Measurements from ENCODE around the gene MKNK2.
A peak's percentile ranks its signal among the peaks of the same experiment; 100 is the strongest.

MKNK2 gene

GRCh38 chr19:2044709-2045500, 6.1 kb downstream of the MKNK2 start:
- peak overlapping the region; percentile 91 for H3K27ac Mint-ChIP-seq
- H3K9me3 Mint-ChIP-seq, result no peaks in the 10 kb centered on the region
- ATAC-seq, result no peak
- H3K4me1 Mint-ChIP-seq, result peaks cover 66% of the 10 kb centered on the region
- no peak overlapping the region for H3K4me3 Mint-ChIP-seq
- peaks cover 100% of the 10 kb centered on the region for H3K36me3 Mint-ChIP-seq
- no peak for DNase-seq (ENCODE audit: low spot score in 2 of 2)

- Mint-ChIP-seq H3K27ac (peak overlapping the region; percentile 91), H3K4me1 (peaks cover 64% of the 10 kb centered on the region), H3K36me3 (peaks cover 100% of the 10 kb centered on the region), H3K4me3 (peak overlapping the region; percentile 72), H3K9me3 (no peaks in the 10 kb centered on the region)
- DNase-seq (ENCODE audit: low spot score in 2 of 2) (no peak), ATAC-seq (no peak)
Observed at GRCh38 chr19:2043961-2044708, 6.9 kb downstream of the MKNK2 start.

DNA sequence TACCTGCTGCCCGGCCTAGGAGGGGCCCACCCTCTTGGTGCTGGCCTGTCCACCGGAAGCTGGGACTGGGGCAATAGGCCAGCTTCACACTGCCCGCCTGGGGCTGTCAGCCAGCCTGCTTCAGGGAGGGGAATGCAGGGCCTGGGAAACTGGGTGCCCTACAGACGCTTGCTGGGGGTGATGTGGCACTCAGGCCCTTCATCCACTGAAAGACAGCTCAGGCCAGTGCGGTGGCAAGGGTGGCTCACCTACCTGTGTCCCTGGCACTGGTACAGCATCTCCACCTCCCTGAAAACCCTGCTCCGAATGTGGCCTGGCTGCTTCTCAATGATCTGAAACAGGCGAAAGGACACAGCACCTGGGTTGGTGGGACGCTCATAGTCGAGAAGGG, 7.8 kb downstream of the MKNK2 start:
- no peak for DNase-seq (ENCODE audit: low spot score in 2 of 2)
- ATAC-seq, result no peak
- Mint-ChIP-seq H3K4me3 (peak overlapping the region; percentile 72), H3K27ac (peak overlapping the region; percentile 91), H3K36me3 (peaks cover 100% of the 10 kb centered on the region), H3K9me3 (no peaks in the 10 kb centered on the region), H3K4me1 (peaks cover 57% of the 10 kb centered on the region)

DNA sequence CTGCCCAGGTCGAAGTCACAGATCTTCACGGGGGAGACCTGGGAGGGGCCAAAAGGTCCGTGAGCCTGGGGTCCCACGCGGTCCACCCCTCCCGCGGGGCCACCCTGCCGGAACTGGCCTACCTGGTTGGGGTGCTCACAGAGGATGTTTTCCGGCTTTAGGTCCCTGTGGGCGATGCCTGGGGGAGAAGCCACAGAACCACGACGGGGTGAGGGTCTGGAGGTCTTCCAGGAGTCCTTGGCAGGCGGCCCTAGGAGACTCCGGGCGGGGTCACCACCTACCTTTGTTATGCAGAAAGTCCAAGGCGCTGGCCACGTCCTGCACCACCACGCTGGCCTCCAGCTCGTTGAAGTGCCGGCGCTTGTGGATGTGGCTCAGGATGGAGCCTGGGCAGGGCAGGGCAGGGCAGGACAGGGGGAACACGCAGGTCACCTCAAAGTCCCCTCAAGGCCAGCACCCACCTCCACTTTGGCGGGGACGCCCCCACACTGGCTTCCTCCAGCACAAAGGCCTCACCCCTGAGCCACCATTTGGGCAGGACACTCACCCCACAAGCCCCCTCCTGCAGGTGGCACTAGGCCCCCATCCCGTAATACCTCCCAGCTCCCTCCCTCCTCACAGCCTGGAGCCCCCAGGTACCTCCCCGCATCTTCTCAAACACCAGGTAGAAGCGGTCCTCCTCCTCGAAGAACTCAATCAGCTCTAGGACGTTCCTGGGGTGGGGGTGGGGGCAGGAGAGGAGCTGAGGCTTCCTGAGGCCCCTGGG, 8.4 kb downstream of the MKNK2 start:
- Mint-ChIP-seq H3K27ac (peak overlapping the region; percentile 91), H3K36me3 (peaks cover 100% of the 10 kb centered on the region), H3K4me3 (peak overlapping the region; percentile 72), H3K9me3 (no peaks in the 10 kb centered on the region), H3K4me1 (peaks cover 51% of the 10 kb centered on the region)
- DNase-seq (ENCODE audit: low spot score in 2 of 2), result no peak
- no peak for ATAC-seq

DNA sequence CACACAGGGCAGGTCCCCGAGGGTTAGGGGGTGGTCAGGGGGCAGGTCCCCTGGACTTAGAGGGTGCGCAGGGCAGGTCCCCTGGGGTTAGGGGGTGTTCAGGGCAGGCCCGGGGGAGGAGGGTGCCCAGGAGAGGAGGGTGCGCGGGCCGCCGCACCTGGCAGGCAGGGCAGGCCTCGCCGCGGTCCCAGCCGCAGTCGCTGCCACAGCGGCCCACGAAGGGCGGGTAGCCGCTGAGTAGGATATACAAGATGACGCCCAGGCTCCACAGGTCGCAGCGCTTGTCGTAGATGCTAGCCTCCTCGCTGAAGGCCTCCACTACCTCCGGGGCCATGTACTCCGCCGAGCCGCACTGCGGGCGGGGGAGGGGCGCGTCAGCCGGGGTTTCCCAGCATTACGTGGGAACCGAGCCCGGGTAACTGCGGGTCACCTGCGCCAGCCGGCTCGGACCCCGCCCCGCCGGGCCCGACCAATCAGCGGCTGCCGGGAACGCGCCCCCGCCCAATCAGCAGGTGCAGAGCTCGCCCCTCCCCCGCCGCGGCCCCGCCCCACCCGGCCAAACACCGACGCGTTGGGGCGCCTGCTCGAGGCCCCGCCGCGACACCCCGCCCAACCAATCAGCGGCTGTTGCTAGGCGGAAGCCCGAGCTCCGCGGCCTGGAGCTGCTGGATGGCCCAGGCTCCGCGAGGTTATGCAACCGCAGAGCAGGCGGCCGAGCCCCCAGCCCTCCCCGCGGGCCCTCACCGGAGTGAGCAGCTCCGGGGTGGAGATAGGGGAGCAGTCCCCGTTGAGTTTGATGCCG, 9.2 kb downstream of the MKNK2 start:
- peak overlapping the region; percentile 91 for H3K27ac Mint-ChIP-seq
- no peaks in the 10 kb centered on the region for H3K9me3 Mint-ChIP-seq
- H3K36me3 Mint-ChIP-seq, result peaks cover 100% of the 10 kb centered on the region
- DNase-seq (ENCODE audit: low spot score in 2 of 2) (peak; percentile 96 to 99), ATAC-seq (peak; percentile 88)
- peaks cover 44% of the 10 kb centered on the region for H3K4me1 Mint-ChIP-seq
- peak overlapping the region; percentile 72 for H3K4me3 Mint-ChIP-seq

DNA sequence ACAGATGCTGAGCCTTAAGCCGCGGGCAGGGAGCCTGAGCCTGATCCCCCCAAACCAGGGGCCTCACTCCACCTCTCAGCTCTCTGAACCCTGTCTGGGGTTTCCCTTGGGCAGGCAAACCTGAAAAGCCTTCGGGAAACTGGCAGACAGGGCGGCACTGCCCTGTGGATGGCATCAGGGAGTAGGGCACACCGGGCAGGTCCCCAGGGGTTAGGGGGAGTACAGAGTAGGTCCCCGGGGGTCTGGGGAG, 9.7 kb downstream of the MKNK2 start:
- H3K36me3 Mint-ChIP-seq, result peaks cover 95% of the 10 kb centered on the region
- ATAC-seq, result no peak

DNA sequence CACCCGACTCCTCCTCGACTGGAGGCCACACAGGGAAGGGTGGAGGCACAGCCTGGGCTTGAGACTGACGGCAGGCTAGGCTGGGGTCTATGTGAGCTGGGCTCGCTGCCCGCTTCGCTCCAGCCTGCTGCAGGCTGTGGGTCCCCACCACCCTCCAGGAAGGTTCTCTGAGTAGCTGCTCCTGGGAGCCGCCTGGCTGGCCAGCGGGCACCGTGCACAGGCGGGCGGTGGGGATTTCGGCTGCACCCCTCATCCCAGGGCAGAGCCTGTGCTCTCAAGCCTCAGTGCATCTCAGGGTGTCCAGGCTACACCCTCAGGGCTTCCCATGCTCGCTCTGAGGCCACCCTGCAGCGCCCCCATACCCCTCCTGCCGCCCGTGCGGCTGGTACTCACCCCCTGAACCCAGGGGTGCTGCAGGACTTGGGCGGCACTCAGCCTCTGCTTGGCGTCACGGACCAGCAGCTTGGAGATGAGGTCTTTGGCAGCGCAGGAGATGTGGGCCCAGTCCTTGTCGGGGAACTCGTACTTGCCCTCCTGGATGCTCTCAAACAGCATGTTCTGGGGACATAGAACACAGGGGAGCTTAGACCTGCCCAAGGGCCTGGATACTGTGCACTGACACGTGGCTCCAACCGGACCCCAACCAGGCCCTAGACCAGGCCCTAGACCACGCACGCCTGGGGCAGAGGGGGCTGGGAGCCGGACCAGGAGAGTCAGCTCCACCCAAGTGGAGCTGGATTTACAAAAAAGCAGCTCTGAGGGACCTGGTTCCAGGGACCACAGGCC, 10.2 kb downstream of the MKNK2 start:
- Mint-ChIP-seq H3K9me3 (no peaks in the 10 kb centered on the region), H3K36me3 (peaks cover 94% of the 10 kb centered on the region), H3K4me1 (peaks cover 43% of the 10 kb centered on the region), H3K4me3 (peak overlapping the region; percentile 72), H3K27ac (peak overlapping the region; percentile 91)
- no peak for DNase-seq (ENCODE audit: low spot score in 2 of 2)
- ATAC-seq, result no peak

More for the DNA sequence above, 9.7 kb downstream of the MKNK2 start:
- peak overlapping the region; percentile 72 for H3K4me3 Mint-ChIP-seq
- no peaks in the 10 kb centered on the region for H3K9me3 Mint-ChIP-seq
- DNase-seq (ENCODE audit: low spot score in 2 of 2), result no peak
- peak overlapping the region; percentile 91 for H3K27ac Mint-ChIP-seq
- peaks cover 43% of the 10 kb centered on the region for H3K4me1 Mint-ChIP-seq

- no peak for DNase-seq (ENCODE audit: low spot score in 2 of 2)
- H3K36me3 Mint-ChIP-seq, result peaks cover 94% of the 10 kb centered on the region
- peaks cover 46% of the 10 kb centered on the region for H3K4me1 Mint-ChIP-seq
- peaks cover 3% of the 10 kb centered on the region for H3K9me3 Mint-ChIP-seq
- ATAC-seq, result no peak
- peak overlapping the region; percentile 91 for H3K27ac Mint-ChIP-seq
- H3K4me3 Mint-ChIP-seq, result peak overlapping the region; percentile 72
Observed at GRCh38 chr19:2039959-2040646, 10.9 kb downstream of the MKNK2 start.

DNA sequence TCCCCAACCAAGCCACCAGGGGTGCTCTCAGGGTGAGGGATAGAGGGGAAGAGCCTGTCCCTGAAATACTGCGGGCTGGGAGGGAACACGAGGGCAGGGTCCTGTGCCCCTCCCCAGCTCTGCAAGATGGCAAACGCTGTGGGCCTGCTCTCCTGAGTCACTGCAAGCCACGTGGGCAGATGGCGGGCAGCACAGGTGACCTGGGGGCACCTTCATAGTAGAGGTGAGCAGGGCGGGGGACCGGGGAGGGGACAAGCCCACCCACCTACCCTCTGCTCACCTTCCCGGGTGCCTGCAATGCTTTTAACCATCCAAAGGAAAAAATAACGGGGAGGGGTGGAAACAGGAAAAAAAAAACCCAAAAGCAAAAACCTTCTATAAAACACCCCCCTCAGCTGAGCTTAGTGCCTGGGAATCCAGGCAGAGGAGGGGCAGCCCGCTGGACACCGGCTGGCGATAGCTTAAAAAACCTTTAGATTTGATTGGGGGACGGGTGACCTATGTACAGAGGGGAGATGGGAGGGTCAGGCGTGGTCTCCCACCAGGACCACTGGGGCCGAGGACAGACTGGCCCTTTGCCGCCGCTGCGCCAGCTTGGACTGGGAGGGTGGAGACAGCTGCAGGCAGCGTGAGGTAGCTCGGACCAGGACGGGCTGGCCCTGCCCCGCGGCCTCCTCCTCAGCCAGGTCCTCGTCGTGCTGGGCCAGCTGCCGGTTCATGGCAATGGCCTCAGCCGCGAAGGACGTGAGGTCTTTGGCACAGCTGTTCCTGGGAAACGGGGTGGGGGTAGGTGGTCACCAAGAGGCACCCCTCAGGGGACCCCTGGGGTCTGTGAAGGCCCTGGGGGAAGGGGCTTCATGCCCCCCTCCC, 11.7 kb downstream of the MKNK2 start:
- ATAC-seq (no peak), DNase-seq (ENCODE audit: low spot score in 2 of 2) (no peak)
- H3K4me3 Mint-ChIP-seq, result peak overlapping the region; percentile 28
- peaks cover 46% of the 10 kb centered on the region for H3K4me1 Mint-ChIP-seq
- H3K36me3 Mint-ChIP-seq, result peaks cover 92% of the 10 kb centered on the region
- peaks cover 3% of the 10 kb centered on the region for H3K9me3 Mint-ChIP-seq
- H3K27ac Mint-ChIP-seq, result peak overlapping the region; percentile 45

- peak overlapping the region; percentile 81 for H3K27ac Mint-ChIP-seq
- peaks cover 3% of the 10 kb centered on the region for H3K9me3 Mint-ChIP-seq
- no peak overlapping the region for H3K4me3 Mint-ChIP-seq
- peaks cover 83% of the 10 kb centered on the region for H3K36me3 Mint-ChIP-seq
- H3K4me1 Mint-ChIP-seq, result peaks cover 37% of the 10 kb centered on the region
- DNase-seq (ENCODE audit: low spot score in 2 of 2) (no peak), ATAC-seq (no peak)
Observed at GRCh38 chr19:2038284-2039088, 12.6 kb downstream of the MKNK2 start.

- Mint-ChIP-seq H3K9me3 (peaks cover 3% of the 10 kb centered on the region), H3K36me3 (peaks cover 76% of the 10 kb centered on the region), H3K4me1 (peaks cover 37% of the 10 kb centered on the region), H3K27ac (peak overlapping the region; percentile 81), H3K4me3 (no peak overlapping the region)
- ATAC-seq (no peak), DNase-seq (ENCODE audit: low spot score in 2 of 2) (no peak)
Observed at GRCh38 chr19:2037651-2038255, 13.3 kb downstream of the MKNK2 start.

- Mint-ChIP-seq H3K4me1 (peaks cover 39% of the 10 kb centered on the region), H3K9me3 (peaks cover 3% of the 10 kb centered on the region), H3K36me3 (peaks cover 68% of the 10 kb centered on the region), H3K27ac (no peak overlapping the region), H3K4me3 (no peak overlapping the region)
- ATAC-seq, result no peak
- no peak for DNase-seq (ENCODE audit: low spot score in 2 of 2)
Observed at GRCh38 chr19:2036424-2036823, 14.6 kb downstream of the MKNK2 start.

All from stimulated activated effector memory CD8-positive, alpha-beta T cell treated with anti-CD3 and anti-CD28 coated beads, Interleukin-12 subunit alpha, Interleukin-12 subunit beta, amount 100 ng/mL, for 72 hours (primary cell).